22Rv1 (cell line): Measurements from ENCODE around the gene FN1.

ENCODE experiments used
- H3K27ac ChIP-seq: fragments of 450-650 bp; 2 replicates; pipeline ENCODE4 v1.5.1; 2017
- ZFX ChIP-seq: fragments of 450-650 bp; IDR thresholded peaks from 2 replicates; pipeline ENCODE4 v1.6.1; 2017; ENCODE audit warnings: antibody characterized with exemption, borderline replicate concordance
- TF ChIP-seq, protein P1 (sequence below): fragments of 450-650 bp; IDR thresholded peaks from 2 replicates; pipeline ENCODE4 v1.5.1; 2017; ENCODE audit warnings: mild to moderate bottlenecking

The FN1 gene

DNA sequence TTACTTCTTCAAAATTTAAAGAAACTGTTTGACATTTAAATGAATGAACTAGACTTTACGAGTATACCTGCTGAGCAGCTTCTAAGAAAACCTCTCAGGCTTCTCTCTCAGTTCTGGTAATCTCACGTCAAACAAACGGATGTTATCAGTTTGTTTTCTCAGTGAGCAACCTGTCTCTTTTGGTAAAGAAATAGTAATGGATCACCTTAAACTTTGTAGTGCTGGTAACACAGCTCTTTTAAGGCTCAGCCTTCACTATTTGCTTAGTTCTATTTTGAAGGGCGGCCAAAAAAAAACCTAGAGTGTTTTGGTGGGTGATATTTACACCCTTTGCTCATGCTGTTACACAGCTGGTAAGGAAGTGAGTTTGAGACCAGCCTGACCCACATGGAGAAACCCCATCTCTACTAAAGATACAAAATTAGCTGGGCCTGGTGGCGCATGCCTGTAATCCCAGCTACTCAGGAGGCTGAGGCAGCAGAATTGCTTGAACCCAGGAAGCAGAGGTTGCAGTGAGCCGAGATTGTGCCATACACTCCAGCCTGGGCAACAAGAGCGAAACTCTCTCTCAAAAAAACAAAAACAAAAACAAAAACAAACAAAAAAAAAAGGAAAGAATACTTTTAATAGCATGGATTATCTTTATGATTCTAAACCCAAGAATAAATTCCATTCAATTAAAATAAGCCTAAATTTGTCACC, 15.9 kb downstream of the FN1 start:
- H3K27ac ChIP-seq: no peak overlapping the region
- no peak for TF ChIP-seq ZFX
- TF ChIP-seq, protein P1, sequence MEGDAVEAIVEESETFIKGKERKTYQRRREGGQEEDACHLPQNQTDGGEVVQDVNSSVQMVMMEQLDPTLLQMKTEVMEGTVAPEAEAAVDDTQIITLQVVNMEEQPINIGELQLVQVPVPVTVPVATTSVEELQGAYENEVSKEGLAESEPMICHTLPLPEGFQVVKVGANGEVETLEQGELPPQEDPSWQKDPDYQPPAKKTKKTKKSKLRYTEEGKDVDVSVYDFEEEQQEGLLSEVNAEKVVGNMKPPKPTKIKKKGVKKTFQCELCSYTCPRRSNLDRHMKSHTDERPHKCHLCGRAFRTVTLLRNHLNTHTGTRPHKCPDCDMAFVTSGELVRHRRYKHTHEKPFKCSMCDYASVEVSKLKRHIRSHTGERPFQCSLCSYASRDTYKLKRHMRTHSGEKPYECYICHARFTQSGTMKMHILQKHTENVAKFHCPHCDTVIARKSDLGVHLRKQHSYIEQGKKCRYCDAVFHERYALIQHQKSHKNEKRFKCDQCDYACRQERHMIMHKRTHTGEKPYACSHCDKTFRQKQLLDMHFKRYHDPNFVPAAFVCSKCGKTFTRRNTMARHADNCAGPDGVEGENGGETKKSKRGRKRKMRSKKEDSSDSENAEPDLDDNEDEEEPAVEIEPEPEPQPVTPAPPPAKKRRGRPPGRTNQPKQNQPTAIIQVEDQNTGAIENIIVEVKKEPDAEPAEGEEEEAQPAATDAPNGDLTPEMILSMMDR: no peak

DNA sequence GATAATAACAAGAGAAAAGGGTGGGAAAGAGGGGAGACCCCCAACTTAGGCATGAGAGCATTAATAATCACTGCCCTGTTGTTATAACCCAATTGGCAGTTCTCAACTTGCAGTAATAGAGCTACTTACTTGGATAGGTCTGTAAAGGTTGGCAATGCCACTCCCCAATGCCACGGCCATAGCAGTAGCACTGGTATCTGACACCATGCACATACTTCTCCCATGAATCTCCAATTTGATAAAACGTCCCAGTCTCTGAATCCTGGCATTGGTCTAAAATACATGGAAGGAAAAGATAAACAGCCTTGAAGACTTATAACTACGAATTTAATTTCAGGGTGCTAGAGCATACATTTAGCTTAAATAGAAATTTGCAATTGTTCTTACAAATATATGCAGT, 16.8 kb downstream of the FN1 start:
- no peak for TF ChIP-seq ZFX
- TF ChIP-seq, protein P1: no peak
- no peak overlapping the region for H3K27ac ChIP-seq

DNA sequence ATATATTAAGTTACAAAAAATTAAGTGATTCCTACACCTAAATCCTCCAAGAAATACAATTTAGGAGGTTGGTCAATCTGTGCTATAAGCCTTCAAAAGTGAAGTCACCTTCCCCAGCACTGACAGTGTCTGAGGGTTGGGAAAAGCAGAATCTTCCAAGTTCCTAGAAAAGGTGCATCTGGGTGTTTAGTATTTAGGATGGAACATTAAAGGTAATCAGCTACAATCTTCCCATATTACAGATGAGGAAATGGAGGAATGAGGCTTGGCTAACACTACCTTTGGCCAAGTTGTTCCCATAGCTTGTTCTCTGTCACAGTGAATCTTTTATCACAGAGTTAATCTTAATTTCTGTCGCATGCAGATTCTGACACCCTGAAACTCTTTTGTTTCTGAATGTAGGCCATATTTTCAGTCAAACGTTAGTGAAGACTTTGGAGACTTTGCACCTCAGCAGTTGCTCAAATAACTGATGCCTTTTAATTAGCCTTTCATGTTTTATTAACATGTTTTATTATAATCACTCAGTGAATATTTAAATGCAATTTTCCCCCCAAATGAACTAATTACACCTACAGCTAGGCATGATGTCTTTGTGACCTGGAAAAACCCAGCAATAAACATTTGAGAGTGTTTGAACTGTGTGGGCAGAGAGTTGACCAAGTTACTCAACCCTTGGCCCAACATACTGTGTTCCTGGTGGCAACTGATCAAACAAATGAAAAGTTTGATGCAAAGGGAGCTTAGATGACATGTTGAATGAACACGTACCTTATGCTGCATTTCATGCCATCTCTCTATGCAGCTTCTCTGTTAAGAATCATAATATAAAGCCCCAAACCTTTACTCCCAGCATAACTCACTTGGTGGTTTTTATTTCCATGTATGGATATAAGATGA, 17.6 kb downstream of the FN1 start:
- no peak overlapping the region for H3K27ac ChIP-seq
- TF ChIP-seq ZFX: no peak
- TF ChIP-seq, protein P1: no peak

DNA sequence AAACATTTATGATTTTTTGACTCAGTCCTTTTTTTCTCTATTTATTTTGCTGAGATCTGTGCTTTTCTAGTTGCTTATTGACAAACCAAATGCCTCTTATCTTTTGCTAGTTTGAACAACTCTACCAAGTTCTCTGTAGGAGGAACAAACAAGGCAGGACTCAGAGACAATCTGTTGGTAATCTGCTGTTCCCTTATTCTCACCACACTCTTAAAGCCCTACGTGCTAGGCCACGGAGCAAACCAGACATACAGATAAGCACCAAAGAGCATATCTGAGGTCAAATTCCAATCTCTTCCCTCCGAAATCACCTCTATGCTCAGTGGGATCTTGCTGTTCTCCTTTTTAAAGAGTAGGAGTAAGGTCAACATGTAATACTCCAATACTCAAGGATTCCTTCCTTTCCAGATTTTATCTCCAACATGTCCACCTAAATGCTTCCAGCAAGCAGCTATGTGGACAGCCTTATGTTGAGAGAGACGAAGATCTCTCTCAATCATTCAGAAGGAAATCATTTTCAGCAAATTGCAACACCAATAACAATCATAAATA, 18.4 kb downstream of the FN1 start:
- no peak overlapping the region for H3K27ac ChIP-seq
- TF ChIP-seq, protein P1: no peak
- no peak for TF ChIP-seq ZFX

- TF ChIP-seq, protein P1: no peak
- TF ChIP-seq ZFX: no peak
- H3K27ac ChIP-seq: no peak overlapping the region
Measured at GRCh38 chr2:215416656-215417055, 19.2 kb downstream of the FN1 start.

- TF ChIP-seq, protein P1: no peak
- no peak for TF ChIP-seq ZFX
- H3K27ac ChIP-seq: no peak overlapping the region
Measured at GRCh38 chr2:215415820-215416577, 19.9 kb downstream of the FN1 start.
